Measurements from ENCODE around the gene NLRP13.

DNA sequence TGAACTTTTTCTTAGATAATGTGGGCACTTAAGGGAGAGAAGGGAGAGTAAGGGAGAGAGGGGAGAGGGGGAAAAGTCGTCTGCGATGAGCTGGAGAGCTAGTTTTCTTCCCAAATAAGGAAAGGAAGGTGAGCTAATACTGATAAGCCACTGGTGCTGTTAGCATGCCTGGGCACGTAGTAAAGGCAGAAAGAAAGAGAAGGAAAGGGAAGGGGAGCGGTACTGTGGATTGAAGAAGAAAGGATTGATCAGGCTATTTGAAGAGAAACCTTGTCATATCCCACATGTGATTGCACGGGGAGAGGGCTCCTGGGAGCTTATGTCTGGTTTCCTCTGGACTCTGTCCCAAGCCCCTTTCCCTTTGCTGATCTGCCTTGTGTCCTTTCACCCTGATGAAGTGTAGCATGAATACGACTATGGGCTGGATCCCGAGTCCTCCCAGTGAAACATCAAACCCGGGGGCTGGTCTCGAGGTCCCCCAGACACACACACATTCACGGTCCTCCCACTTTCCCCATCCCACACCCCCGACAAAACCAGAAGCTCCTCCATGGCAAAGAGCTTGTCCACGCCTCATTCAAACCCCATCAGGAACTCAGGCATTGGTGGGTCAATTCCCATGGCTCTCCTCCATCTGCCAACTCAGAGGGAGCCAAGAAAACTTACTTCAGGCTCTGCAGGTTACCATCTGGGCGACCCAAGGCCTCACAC lies 30.6 kb downstream of the NLRP13 start:
- TF ChIP-seq POLR2AphosphoS5 (IDR thresholded peaks at IDR 0.05; ENCODE audit: low read depth, low read length) (no peak), TAF1 (IDR thresholded peaks at IDR 0.05; ENCODE audit: borderline replicate concordance, insufficient read depth, low read length) (no peak)
